Non-pigmented ciliary epithelial cell (primary cell): ENCODE data around the gene OPN1MW3.
"Not testable (repeated sequence)": the region's sequence is repeated elsewhere in the genome, so short reads cannot be mapped to it uniquely, and the experiment has no call there.

ENCODE experiments used
- DNase-seq: peaks from one replicate; pipeline ENCODE4 v3.0.0-alpha.2; 2010; ENCODE audit warnings: low read depth

OPN1MW3 gene

GRCh38 chrX:154296731-154297130, 39.3 kb downstream of the OPN1MW3 start:
- DNase-seq = no peak

DNA sequence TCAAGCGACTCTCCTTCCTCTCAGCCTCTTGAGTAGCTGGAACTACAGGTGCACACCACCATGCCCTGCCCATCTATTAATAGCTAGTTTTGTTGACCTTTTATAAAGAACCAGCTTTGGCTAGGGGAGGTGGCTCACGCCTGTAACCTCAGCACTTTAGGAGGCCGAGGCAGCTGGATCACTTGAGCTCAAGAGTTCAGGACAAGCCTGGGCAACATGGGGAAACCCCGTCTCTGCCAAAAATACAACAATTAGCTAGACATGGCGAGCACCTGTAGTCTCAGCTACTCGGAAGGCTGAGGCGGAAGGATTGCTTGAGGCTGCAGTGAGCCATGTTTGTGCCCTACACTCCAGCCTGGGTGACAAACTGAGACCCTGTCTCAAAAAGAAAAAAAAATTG, 40.9 kb downstream of the OPN1MW3 start:
- DNase-seq = no peak

DNA sequence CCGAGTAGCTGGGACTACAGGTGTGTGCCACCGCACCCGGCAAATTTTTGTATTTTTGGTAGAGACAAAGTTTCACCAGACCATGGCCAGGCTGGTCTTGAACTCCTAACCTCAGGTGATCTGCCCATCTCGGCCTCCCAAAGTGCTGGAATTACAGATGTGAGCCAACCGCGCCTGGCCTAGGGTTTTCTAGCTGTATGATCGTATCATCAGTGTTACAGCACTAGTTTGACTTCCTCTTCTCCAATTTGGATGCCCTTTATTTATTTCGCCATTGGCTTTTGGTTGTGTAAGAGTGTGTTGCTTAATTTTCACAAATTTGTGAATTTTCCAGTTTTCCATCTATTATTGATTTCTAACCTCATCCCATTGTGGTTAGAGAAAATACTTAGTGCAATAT, 43.4 kb downstream of the OPN1MW3 start:
- DNase-seq = no peak

DNA sequence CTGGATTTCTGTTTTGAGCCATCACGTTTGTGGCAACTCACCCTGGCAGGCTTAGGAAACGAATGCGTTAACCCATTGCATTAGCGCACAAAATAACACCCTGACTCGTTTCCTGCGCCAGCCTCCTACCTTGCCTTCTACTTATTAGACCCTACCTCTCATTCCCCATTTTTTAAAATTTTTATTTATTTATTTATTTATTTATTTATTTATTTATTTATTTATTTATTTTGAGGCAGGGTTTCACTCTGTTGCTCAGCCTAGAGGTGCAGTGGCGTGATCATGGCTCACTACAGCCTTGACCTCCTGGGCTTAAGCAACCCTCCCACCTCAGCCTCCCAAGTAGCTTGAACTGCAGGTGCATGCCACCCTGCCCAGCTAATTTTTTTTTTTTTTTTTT, 45.6 kb downstream of the OPN1MW3 start:
- not testable (repeated sequence) for DNase-seq

- no peak for DNase-seq
Measured at GRCh38 chrX:154303476-154303875, 46.1 kb downstream of the OPN1MW3 start.

GRCh38 chrX:154304846-154305245, 47.5 kb downstream of the OPN1MW3 start:
- DNase-seq = no peak

DNA sequence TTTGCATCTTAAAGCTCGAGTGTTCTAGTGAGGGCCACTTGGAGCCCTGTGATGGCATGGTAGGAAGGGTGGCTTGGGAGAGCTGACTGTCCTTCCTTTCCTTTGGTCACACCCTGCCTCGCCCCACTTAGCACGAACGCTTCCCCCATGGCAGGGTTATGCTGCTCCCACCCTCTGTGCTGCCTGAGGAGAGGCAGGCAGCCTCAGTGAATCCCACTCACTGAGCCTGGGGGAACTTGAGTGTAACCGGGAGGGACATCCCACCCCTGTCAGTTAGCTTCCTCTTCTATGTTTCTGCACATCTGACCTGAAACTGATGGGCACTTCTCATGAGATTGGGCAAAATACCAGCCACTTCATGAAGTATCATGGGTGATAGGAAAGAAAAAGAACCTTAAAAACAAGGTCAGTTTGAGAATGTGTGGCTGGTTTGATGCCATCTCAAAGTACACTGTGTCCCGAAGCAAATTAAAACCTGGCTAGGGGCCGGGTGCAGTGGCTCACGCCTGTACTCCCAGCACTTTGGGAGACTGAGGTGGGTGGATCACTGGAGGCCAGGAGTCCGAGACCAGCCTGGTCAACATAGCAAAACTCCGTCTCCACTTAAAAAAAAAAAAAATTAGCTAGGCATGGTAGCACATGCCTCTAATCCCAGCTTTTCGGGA, 48.3 kb downstream of the OPN1MW3 start:
- DNase-seq = no peak

DNA sequence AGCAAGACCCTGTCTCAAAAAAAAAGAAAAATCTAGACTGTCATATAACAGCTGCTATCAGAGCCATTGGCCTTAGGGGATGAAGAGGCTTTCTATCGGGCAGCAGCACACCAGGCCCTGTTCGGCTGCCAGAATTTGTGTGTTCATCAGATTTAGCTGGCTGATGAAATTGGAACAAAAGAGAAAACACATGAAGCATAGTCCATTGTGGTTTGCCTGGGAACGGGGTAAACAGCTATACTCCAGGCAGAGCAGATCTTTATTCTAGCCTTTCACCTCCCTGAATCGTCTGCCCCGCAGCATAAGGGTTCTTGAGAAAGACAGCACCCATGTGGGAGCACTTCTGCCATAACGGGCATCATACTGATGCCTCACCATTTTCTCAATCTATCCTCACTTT, 49.8 kb downstream of the OPN1MW3 start:
- DNase-seq = no peak

DNA sequence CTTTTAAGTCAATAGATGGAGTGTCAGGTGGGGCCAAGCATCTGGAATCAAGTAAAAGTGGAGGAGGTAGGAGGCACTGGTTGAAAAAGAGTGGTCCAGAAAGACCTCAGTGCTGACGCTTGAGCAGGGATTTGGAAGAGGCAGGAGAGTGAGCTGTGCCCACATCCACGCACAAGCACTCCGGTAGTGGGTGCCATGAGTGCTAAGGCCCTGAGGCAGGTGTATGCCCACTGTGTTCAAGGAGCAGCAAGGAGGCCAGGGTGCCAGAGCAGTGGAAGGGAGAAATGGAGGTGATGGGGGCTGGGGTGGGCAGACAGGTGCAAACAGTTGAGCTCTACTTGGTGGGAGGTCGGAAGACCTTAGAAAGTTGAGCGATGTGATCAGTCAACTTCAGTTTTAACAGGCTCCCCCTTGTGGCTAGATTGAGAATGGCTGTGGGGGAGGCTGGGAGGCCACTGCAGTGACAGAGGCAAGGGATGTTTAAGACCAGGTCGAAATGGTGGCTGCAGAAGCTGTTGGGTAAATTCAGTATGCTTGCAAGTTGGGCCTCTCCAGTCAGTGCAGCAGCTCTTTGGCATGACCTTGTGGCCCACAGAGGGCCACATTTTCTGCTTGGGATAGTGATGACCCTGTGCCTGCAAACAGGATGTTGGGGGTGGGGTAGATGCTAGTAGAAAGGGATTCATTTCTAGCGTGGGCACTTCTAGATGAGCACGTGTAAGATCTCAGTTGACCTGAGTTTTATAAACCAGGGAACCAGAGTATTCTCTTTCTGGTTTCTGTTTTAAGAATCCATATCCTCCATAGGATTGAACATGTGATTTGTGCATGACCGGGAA, 50.9 kb downstream of the OPN1MW3 start:
- DNase-seq = no peak

GRCh38 chrX:154309041-154309775, 51.8 kb downstream of the OPN1MW3 start:
- no peak for DNase-seq

- DNase-seq = no peak
Measured at GRCh38 chrX:154310616-154311536, 53.5 kb downstream of the OPN1MW3 start.

DNA sequence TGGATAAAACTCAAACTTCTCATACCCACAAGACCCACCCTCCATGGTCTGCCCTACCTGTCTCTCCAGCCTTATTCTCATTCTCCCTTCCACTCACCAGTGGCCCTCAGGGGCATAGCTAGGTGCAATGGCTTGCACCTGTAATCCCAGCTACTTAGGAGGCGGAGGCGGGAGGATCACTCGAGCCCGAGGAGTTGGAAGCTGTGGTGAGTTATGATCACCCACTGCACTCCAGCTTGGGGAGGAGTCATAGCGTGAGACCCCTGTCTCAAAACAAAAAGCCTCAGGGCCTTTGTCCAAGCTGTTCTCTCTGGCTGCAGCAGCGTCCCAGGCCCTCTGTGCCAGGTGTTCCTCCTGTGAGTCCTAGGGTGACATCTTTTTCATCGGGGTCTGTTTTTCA, 54.7 kb downstream of the OPN1MW3 start:
- no peak for DNase-seq

DNA sequence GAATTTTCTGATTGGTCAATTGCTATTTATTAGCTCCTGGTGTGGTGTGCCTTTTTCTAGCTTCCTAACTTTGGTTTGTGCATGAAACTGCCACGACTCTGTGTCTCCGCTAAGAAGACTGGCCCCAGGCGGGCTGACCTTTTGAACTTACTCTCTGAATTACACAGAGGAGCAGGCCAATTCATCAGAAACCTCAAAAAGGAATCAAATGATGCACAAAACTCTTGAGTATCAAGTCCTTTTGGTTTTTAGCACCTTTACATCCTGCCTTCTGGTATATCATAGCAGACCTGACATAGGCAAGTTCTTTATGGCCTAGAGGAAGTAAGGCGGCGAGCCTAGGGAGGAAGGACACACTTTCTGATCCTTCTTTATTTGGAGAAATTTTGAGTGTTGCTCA, 55.8 kb downstream of the OPN1MW3 start:
- DNase-seq = no peak

GRCh38 chrX:154315416-154315815, 58.0 kb downstream of the OPN1MW3 start:
- DNase-seq = no peak

DNA sequence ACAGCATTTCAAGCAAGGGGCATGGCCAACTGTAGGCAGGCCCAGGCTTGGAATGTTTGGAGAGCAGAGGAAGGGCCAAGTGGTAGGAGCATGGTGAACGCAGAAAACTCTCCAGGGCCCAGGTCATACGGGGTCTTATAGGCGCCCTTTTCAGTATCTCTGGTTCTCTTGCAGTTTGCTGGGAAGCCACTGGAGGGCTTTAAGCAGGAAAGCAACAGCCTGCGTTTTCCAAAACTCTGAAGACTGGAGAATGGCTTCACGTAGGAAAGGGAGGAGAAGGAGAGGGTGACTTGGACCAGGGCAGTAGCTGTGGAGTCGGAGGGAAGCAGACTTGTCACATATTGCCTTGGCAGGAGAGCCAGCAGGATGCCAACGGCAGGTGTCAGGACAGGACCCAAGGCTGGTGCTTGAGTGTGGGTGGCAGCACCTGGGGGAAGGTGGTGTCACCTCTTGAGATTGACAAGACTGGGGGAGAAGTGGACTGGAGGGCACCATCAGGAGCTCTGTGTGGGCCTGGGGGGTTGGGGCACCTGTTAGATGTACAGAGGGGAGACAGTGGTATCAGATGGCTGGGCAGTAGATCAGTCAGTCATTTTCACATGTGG, 60.1 kb downstream of the OPN1MW3 start:
- DNase-seq = no peak

DNA sequence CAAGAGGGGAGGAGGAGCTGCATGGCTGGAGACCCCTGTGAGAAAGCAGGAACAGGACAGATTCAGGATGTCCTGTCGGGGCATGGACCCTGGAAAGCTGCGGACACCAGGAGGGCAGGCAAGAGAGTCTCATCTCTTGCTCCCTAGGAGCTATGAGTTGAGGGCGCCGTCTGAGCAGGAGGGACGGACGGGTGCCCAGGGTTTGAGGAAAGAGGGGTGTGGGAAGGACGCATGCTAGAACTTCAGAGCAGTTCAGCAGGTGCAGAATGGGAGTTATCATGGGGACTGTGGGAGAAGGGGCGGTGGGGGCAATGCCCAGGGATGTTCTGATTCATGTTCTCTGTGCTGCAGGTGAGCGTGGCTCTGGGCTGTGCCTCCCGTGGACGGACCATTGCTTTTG, 63.0 kb downstream of the OPN1MW3 start:
- DNase-seq = no peak
